HL-60/S4 treated with retinoic acid at 250 ng/mL for 4 days and 3 days (cell line): ENCODE measurements around the gene CSK.

Source experiments
- in situ Hi-C: fragments of 300-500 bp; cut with MboI; formaldehyde crosslinking; loops from 2 replicates; pipeline ENCODE4 v1.7.0; 2022; ENCODE audit warnings: low sequenced_read_pairs

The CSK gene

GRCh38 chr15:74799856-74800558, 18.1 kb downstream of the CSK start:
- in situ Hi-C loops: no loop called here

GRCh38 chr15:74800559-74801094, 18.7 kb downstream of the CSK start:
- in situ Hi-C loops: no loop called here

- in situ Hi-C loops: no loop called here
These were observed 19.6 kb downstream of the CSK start for GRCh38 chr15:74801311-74801997.

GRCh38 chr15:74802290-74802689, 20.4 kb downstream of the CSK start:
- in situ Hi-C loops: no loop called here

- in situ Hi-C loops: no loop called here
These were observed 21.1 kb downstream of the CSK start for GRCh38 chr15:74802862-74803447.

- in situ Hi-C loops: no loop called here
These were observed 23.1 kb downstream of the CSK start for GRCh38 chr15:74804935-74805334.

- in situ Hi-C loops: no loop called here
These were observed 25.4 kb downstream of the CSK start for GRCh38 chr15:74807282-74807681.

GRCh38 chr15:74808078-74808839, 26.4 kb downstream of the CSK start:
- in situ Hi-C loops: no loop called here

- in situ Hi-C loops: no loop called here
These were observed 27.0 kb downstream of the CSK start for GRCh38 chr15:74808840-74809229.

- in situ Hi-C loops: no loop called here
These were observed 27.4 kb downstream of the CSK start for GRCh38 chr15:74809242-74809641.

- in situ Hi-C loops: no loop called here
These were observed 28.1 kb downstream of the CSK start for GRCh38 chr15:74809956-74810355.

GRCh38 chr15:74812533-74812932, 30.7 kb downstream of the CSK start, which contains the start of gene LMAN1L:
LMAN1L (plus strand) TSS chr15:74812835; CDS start chr15:74812855, 20 bp downstream.
- in situ Hi-C loops: no loop called here

- in situ Hi-C loops: no loop called here
These were observed 33.4 kb downstream of the CSK start for GRCh38 chr15:74815121-74815934.

- in situ Hi-C loops: no loop called here
These were observed 34.1 kb downstream of the CSK start for GRCh38 chr15:74815961-74816360.

- in situ Hi-C loops: no loop called here
These were observed 34.9 kb downstream of the CSK start for GRCh38 chr15:74816624-74817369.

- in situ Hi-C loops: no loop called here
These were observed 35.5 kb downstream of the CSK start for GRCh38 chr15:74817370-74817737.

GRCh38 chr15:74820056-74820455, 38.2 kb downstream of the CSK start:
- in situ Hi-C loops: no loop called here

GRCh38 chr15:74821091-74821789, 39.4 kb downstream of the CSK start:
- in situ Hi-C loops: no loop called here

GRCh38 chr15:74821790-74822158, 39.9 kb downstream of the CSK start:
- in situ Hi-C loops: no loop called here
